Neutrophil (primary cell): Measurements from ENCODE around the gene MYL6.

Experiments
- H3K27ac ChIP-seq: fragments of 200-600 bp; sonication (generic); 2 replicates; pipeline ENCODE4 v1.5.1; 2016; ENCODE audit warnings: mild to moderate bottlenecking, moderate library complexity
- H3K27me3 ChIP-seq: fragments of 200-600 bp; sonication (generic); 2 replicates; pipeline ENCODE4 v1.6.0; 2016; ENCODE audit warnings: mild to moderate bottlenecking
- H3K36me3 ChIP-seq: fragments of 200-600 bp; sonication (generic); 2 replicates; pipeline ENCODE4 v1.5.1; 2017
- H3K4me1 ChIP-seq, 2 experiments: fragments of 200-600 bp in 1 of 2; sonication (generic) in 1 of 2; 1 replicate in 1 of 2; 2 replicates in 1 of 2; pipeline versions ENCODE4 v1.5.1 to v1.6.1; 2013 to 2016; ENCODE audit warnings: low read depth in 1 of 2, low read length in 1 of 2, mild to moderate bottlenecking in 1 of 2, moderate library complexity in 1 of 2; ENCODE audit not compliant: control insufficient read depth in 1 of 2, insufficient read depth in 1 of 2
- H3K4me3 ChIP-seq, 2 experiments: fragments of 200-600 bp in 1 of 2; sonication (generic) in 1 of 2; 1 replicate in 1 of 2; 2 replicates in 1 of 2; pipeline ENCODE4 v1.5.1; 2013 to 2016; ENCODE audit warnings: low read depth in 1 of 2, low read length in 1 of 2, mild to moderate bottlenecking in 1 of 2, moderate library complexity in 1 of 2
- H3K9me3 ChIP-seq: fragments of 200-600 bp; sonication (generic); 2 replicates; pipeline ENCODE4 v1.5.1; 2016
- CTCF ChIP-seq: fragments of 200-600 bp; sonication (generic); IDR thresholded peaks from 2 replicates; pipeline ENCODE4 v1.5.1; 2016; ENCODE audit warnings: antibody characterized with exemption

Gene MYL6

GRCh38 chr12:56137853-56138571 lies 20.1 kb upstream of the MYL6 start:
- no peaks in the 10 kb centered on the region for H3K27me3 ChIP-seq
- H3K4me1 ChIP-seq, result peaks cover 25 to 33% of the 10 kb centered on the region in 2 experiments
- H3K4me3 ChIP-seq, result no peak overlapping the region
- H3K9me3 ChIP-seq, result no peaks in the 10 kb centered on the region
- no peak for TF ChIP-seq CTCF
- no peak overlapping the region for H3K27ac ChIP-seq
- peaks cover 25% of the 10 kb centered on the region for H3K36me3 ChIP-seq

- H3K9me3 ChIP-seq, result no peaks in the 10 kb centered on the region
- H3K27ac ChIP-seq, result peak overlapping the region; percentile 87
- no peak for TF ChIP-seq CTCF
- H3K4me3 ChIP-seq, result peak overlapping the region; percentile 17 to 39
- peaks cover 28 to 39% of the 10 kb centered on the region in 2 experiments for H3K4me1 ChIP-seq
- peaks cover 14% of the 10 kb centered on the region for H3K36me3 ChIP-seq
- H3K27me3 ChIP-seq, result no peaks in the 10 kb centered on the region
Observed at GRCh38 chr12:56141946-56142784, 16.0 kb upstream of the MYL6 start.

GRCh38 chr12:56143217-56143616 lies 14.9 kb upstream of the MYL6 start:
- Histone ChIP-seq H3K27me3 (no peaks in the 10 kb centered on the region), H3K4me1 (peaks cover 28 to 39% of the 10 kb centered on the region in 2 experiments), H3K9me3 (no peaks in the 10 kb centered on the region), H3K27ac (peak overlapping the region; percentile 87), H3K36me3 (peaks cover 3% of the 10 kb centered on the region), H3K4me3 (peak overlapping the region in 1 of 2 experiments; percentile 40)
- TF ChIP-seq CTCF, result no peak

GRCh38 chr12:56143870-56144269 lies 14.3 kb upstream of the MYL6 start:
- Histone ChIP-seq H3K4me3 (no peak overlapping the region), H3K27ac (peak overlapping the region; percentile 87)

GRCh38 chr12:56145217-56145616 lies 12.9 kb upstream of the MYL6 start:
- Histone ChIP-seq H3K9me3 (no peaks in the 10 kb centered on the region), H3K4me3 (no peak overlapping the region), H3K27me3 (no peaks in the 10 kb centered on the region), H3K36me3 (no peaks in the 10 kb centered on the region), H3K4me1 (peaks cover 31 to 41% of the 10 kb centered on the region in 2 experiments), H3K27ac (no peak overlapping the region)
- no peak for TF ChIP-seq CTCF

More at GRCh38 chr12:56143870-56144269, 14.3 kb upstream of the MYL6 start:
- no peak for TF ChIP-seq CTCF
- no peaks in the 10 kb centered on the region for H3K36me3 ChIP-seq
- H3K9me3 ChIP-seq, result no peaks in the 10 kb centered on the region
- H3K27me3 ChIP-seq, result no peaks in the 10 kb centered on the region
- H3K4me1 ChIP-seq, result peaks cover 28 to 39% of the 10 kb centered on the region in 2 experiments
